ENCODE measurements around the gene EPHB2. TPM values are rescaled to one million over a fixed set of nuclear protein-coding genes. Genes with fewer than 3 reads are reported as not detected.
A peak's percentile ranks its signal among the peaks of the same experiment; 100 is the strongest.

EPHB2 gene
- total RNA-seq, 1 donor from 2014 or later = 40.3 TPM

GRCh38 chr1:22821027-22821426 is 110.4 kb downstream of the EPHB2 start:
- Mint-ChIP-seq H3K27ac (no peak overlapping the region), H3K4me1 (ENCODE audit: unreplicated experiment) (peaks cover 29% of the 10 kb centered on the region), H3K4me3 (no peak overlapping the region), H3K36me3 (no peaks in the 10 kb centered on the region), H3K9me3 (no peaks in the 10 kb centered on the region), H3K27me3 (no peaks in the 10 kb centered on the region)
- DNase-seq (ENCODE audit: extremely low spot score, unreplicated experiment) = no peak
- TF ChIP-seq CTCF (conservative IDR thresholded peaks at IDR 0.05) = no peak

GRCh38 chr1:22822371-22822770 is 111.7 kb downstream of the EPHB2 start:
- Mint-ChIP-seq H3K36me3 (no peaks in the 10 kb centered on the region), H3K4me1 (ENCODE audit: unreplicated experiment) (peaks cover 41% of the 10 kb centered on the region), H3K27ac (no peak overlapping the region), H3K9me3 (no peaks in the 10 kb centered on the region), H3K4me3 (no peak overlapping the region), H3K27me3 (no peaks in the 10 kb centered on the region)
- no peak for TF ChIP-seq CTCF (conservative IDR thresholded peaks at IDR 0.05)
- no peak for DNase-seq (ENCODE audit: extremely low spot score, unreplicated experiment)

- Mint-ChIP-seq H3K27me3 (no peaks in the 10 kb centered on the region), H3K4me3 (no peak overlapping the region), H3K4me1 (ENCODE audit: unreplicated experiment) (peaks cover 46% of the 10 kb centered on the region), H3K36me3 (no peaks in the 10 kb centered on the region), H3K27ac (peak overlapping the region; percentile 76), H3K9me3 (no peaks in the 10 kb centered on the region)
- TF ChIP-seq CTCF (conservative IDR thresholded peaks at IDR 0.05) = no peak
- DNase-seq (ENCODE audit: extremely low spot score, unreplicated experiment) = no peak
Measured at GRCh38 chr1:22824466-22824865, 113.8 kb downstream of the EPHB2 start.

GRCh38 chr1:22824975-22825374 is 114.3 kb downstream of the EPHB2 start:
- H3K4me3 Mint-ChIP-seq = peak overlapping the region; percentile 59
- no peaks in the 10 kb centered on the region for H3K27me3 Mint-ChIP-seq
- H3K27ac Mint-ChIP-seq = peak overlapping the region; percentile 94
- H3K4me1 Mint-ChIP-seq (ENCODE audit: unreplicated experiment) = peaks cover 50% of the 10 kb centered on the region
- no peaks in the 10 kb centered on the region for H3K36me3 Mint-ChIP-seq
- TF ChIP-seq CTCF (conservative IDR thresholded peaks at IDR 0.05) = no peak
- H3K9me3 Mint-ChIP-seq = no peaks in the 10 kb centered on the region
- DNase-seq (ENCODE audit: extremely low spot score, unreplicated experiment) = no peak

GRCh38 chr1:22825486-22826189 is 115.0 kb downstream of the EPHB2 start:
- H3K27ac Mint-ChIP-seq = peak overlapping the region; percentile 94
- TF ChIP-seq CTCF (conservative IDR thresholded peaks at IDR 0.05) = no peak
- no peak for DNase-seq (ENCODE audit: extremely low spot score, unreplicated experiment)
- H3K9me3 Mint-ChIP-seq = no peaks in the 10 kb centered on the region
- peaks cover 52% of the 10 kb centered on the region for H3K4me1 Mint-ChIP-seq (ENCODE audit: unreplicated experiment)
- no peaks in the 10 kb centered on the region for H3K27me3 Mint-ChIP-seq
- H3K36me3 Mint-ChIP-seq = no peaks in the 10 kb centered on the region
- peak overlapping the region; percentile 59 for H3K4me3 Mint-ChIP-seq

Measured in type B pancreatic cell (in vitro differentiated cells).